ENCODE measurements around the gene SLC29A1. TPM values are rescaled to one million over a fixed set of nuclear protein-coding genes. Genes with fewer than 3 reads are reported as not detected.

SLC29A1 gene
- total RNA-seq, 1 experiment from 2014 or later = 92.8 TPM

DNA sequence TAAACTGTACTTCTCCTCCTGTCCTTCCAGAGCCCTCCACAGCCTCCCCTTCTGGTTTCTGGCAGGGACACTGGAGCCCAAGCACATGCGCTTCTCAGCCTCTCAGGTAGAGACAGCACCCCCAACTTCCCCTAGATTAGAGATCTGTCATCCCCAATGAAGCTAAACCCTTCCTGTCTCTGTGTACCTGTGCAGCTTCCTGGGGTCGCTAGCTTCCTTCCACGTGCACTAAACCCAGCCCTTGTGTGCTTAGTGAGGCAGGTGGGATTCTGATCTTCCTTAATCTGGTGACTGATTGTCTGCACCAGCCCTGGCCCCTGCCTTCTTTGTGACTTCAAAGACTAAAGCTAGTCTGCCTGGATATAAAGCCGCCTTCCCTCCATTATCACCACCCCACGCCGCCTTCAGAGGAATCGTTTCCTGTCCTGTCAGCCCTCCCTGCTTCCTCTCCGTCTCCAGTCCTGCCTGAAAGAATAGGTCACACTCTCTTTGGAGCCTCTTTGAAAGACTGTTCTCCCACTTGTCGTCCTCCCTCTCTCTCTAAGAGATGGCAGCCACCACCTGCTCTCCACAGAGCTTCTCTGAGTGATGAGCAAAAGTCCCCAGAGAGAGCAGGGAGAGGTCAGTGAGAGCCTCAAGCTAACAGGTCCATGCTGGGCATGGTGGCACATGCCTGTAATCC is 37.3 kb upstream of the SLC29A1 start:
- BruUV-seq (replicated peaks) = no TSS peak
- peaks cover 26% of the 10 kb centered on the region for H3K27me3 Mint-ChIP-seq (ENCODE audit: unreplicated experiment)
- H3K9me3 Mint-ChIP-seq (ENCODE audit: low read depth, unreplicated experiment) = no peaks in the 10 kb centered on the region
- no peak for DNase-seq
- no peaks in the 10 kb centered on the region for H3K36me3 Mint-ChIP-seq (ENCODE audit: insufficient read depth, unreplicated experiment)
- intact Hi-C loops (cut with micrococcal nuclease; ENCODE audit: unreplicated experiment) = no loop called here
- CTCF ChIA-PET = interaction anchor here (1.0 to 1.1 kb wide), 3 partner anchors 16 to 145 kb away, joined by 3 read pairs; no protein-coding TSS in a partner anchor
- H3K4me3 Mint-ChIP-seq (ENCODE audit: low read depth, unreplicated experiment) = no peak overlapping the region
- no peak overlapping the region for H3K27ac Mint-ChIP-seq (ENCODE audit: unreplicated experiment)
- H3K4me1 Mint-ChIP-seq (ENCODE audit: low read depth, unreplicated experiment) = peaks cover 17% of the 10 kb centered on the region
- TF ChIP-seq, protein P1, sequence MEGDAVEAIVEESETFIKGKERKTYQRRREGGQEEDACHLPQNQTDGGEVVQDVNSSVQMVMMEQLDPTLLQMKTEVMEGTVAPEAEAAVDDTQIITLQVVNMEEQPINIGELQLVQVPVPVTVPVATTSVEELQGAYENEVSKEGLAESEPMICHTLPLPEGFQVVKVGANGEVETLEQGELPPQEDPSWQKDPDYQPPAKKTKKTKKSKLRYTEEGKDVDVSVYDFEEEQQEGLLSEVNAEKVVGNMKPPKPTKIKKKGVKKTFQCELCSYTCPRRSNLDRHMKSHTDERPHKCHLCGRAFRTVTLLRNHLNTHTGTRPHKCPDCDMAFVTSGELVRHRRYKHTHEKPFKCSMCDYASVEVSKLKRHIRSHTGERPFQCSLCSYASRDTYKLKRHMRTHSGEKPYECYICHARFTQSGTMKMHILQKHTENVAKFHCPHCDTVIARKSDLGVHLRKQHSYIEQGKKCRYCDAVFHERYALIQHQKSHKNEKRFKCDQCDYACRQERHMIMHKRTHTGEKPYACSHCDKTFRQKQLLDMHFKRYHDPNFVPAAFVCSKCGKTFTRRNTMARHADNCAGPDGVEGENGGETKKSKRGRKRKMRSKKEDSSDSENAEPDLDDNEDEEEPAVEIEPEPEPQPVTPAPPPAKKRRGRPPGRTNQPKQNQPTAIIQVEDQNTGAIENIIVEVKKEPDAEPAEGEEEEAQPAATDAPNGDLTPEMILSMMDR (IDR thresholded peaks at IDR 0.05; ENCODE audit: unreplicated experiment) = no peak

DNA sequence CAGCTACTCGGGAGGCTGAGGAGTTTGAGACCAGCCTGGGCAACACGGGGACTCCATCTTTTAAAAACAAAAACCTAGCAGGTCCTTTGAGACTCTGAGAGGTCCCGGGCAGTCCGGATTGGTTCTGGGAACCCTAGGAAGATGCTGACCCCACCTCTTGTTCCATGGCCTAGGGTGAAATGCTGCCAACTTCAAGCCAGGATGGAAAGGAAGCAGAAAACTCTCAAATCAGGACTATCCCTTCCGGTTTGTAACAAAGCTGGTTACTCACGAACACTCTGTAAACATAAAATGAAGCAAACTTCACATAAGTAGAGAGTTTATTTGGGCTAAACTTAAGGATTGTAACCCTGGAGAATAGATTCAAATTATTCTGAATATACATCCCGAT is 36.8 kb upstream of the SLC29A1 start:
- H3K9me3 Mint-ChIP-seq (ENCODE audit: low read depth, unreplicated experiment) = no peaks in the 10 kb centered on the region
- CTCF ChIA-PET = interaction anchor here (1.1 kb wide), 2 partner anchors 17 to 145 kb away, joined by 3 read pairs; no protein-coding TSS in a partner anchor
- H3K27me3 Mint-ChIP-seq (ENCODE audit: unreplicated experiment) = peaks cover 26% of the 10 kb centered on the region
- intact Hi-C loops (cut with micrococcal nuclease; ENCODE audit: unreplicated experiment) = no loop called here
- no TSS peak for BruUV-seq (replicated peaks)
- no peaks in the 10 kb centered on the region for H3K36me3 Mint-ChIP-seq (ENCODE audit: insufficient read depth, unreplicated experiment)
- peaks cover 17% of the 10 kb centered on the region for H3K4me1 Mint-ChIP-seq (ENCODE audit: low read depth, unreplicated experiment)
- no peak overlapping the region for H3K27ac Mint-ChIP-seq (ENCODE audit: unreplicated experiment)
- no peak for DNase-seq
- no peak overlapping the region for H3K4me3 Mint-ChIP-seq (ENCODE audit: low read depth, unreplicated experiment)
- TF ChIP-seq, protein P1 (IDR thresholded peaks at IDR 0.05; ENCODE audit: unreplicated experiment) = no peak

DNA sequence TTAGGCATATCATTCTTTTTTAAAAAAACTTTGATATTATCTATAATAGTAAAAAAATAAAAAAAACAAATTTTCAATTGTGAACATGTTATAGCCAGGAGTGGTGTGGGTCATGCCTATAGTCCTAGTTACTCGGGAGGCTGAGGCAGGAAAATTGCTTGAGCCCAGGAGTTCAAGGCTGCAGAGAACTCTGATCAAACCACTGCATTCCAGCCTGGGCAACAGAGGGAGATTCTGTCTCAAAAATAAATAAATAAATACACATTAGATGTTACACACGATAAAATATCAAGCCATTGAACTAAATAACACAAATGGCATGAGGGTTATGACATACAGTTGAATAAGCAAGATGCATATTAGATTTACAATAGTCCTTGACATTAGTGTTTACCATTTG is 34.6 kb upstream of the SLC29A1 start:
- DNase-seq = no peak
- no peak overlapping the region for H3K4me3 Mint-ChIP-seq (ENCODE audit: low read depth, unreplicated experiment)
- CTCF ChIA-PET = no interaction called here
- intact Hi-C loops (cut with micrococcal nuclease; ENCODE audit: unreplicated experiment) = no loop called here
- no TSS peak for BruUV-seq (replicated peaks)
- H3K9me3 Mint-ChIP-seq (ENCODE audit: low read depth, unreplicated experiment) = no peaks in the 10 kb centered on the region
- TF ChIP-seq, protein P1 (IDR thresholded peaks at IDR 0.05; ENCODE audit: unreplicated experiment) = no peak
- H3K4me1 Mint-ChIP-seq (ENCODE audit: low read depth, unreplicated experiment) = peaks cover 26% of the 10 kb centered on the region
- no peak overlapping the region for H3K27ac Mint-ChIP-seq (ENCODE audit: unreplicated experiment)
- peaks cover 26% of the 10 kb centered on the region for H3K27me3 Mint-ChIP-seq (ENCODE audit: unreplicated experiment)
- no peaks in the 10 kb centered on the region for H3K36me3 Mint-ChIP-seq (ENCODE audit: insufficient read depth, unreplicated experiment)

DNA sequence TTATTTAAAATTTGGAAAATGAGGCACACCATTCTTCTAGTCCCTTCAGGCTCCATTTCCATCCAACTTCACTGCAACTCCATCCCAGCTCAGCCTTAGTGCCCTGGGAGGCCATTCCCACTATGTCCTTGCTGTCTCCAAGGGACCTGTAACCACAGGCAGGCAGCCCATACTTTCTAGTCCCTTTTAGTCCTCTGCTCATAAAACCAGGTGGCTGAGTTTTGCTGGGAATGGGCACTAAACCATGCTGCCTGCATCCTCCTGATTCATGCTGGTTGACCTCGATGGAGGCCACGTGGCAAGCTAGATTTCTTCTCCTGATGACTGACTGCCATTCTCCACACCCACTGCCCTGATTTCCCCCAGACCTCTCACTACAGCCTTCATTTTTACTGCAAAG is 34.1 kb upstream of the SLC29A1 start:
- intact Hi-C loops (cut with micrococcal nuclease; ENCODE audit: unreplicated experiment) = no loop called here
- H3K9me3 Mint-ChIP-seq (ENCODE audit: low read depth, unreplicated experiment) = no peaks in the 10 kb centered on the region
- DNase-seq = no peak
- TF ChIP-seq, protein P1 (IDR thresholded peaks at IDR 0.05; ENCODE audit: unreplicated experiment) = no peak
- peaks cover 31% of the 10 kb centered on the region for H3K27me3 Mint-ChIP-seq (ENCODE audit: unreplicated experiment)
- no peak overlapping the region for H3K27ac Mint-ChIP-seq (ENCODE audit: unreplicated experiment)
- CTCF ChIA-PET = interaction anchor here (1.2 kb wide), 1 partner anchor 19 kb away, joined by 5 read pairs; no protein-coding TSS in a partner anchor
- no peaks in the 10 kb centered on the region for H3K36me3 Mint-ChIP-seq (ENCODE audit: insufficient read depth, unreplicated experiment)
- peaks cover 26% of the 10 kb centered on the region for H3K4me1 Mint-ChIP-seq (ENCODE audit: low read depth, unreplicated experiment)
- no peak overlapping the region for H3K4me3 Mint-ChIP-seq (ENCODE audit: low read depth, unreplicated experiment)
- BruUV-seq (replicated peaks) = no TSS peak
